ENCODE results near the gene TMEM131.

DNA sequence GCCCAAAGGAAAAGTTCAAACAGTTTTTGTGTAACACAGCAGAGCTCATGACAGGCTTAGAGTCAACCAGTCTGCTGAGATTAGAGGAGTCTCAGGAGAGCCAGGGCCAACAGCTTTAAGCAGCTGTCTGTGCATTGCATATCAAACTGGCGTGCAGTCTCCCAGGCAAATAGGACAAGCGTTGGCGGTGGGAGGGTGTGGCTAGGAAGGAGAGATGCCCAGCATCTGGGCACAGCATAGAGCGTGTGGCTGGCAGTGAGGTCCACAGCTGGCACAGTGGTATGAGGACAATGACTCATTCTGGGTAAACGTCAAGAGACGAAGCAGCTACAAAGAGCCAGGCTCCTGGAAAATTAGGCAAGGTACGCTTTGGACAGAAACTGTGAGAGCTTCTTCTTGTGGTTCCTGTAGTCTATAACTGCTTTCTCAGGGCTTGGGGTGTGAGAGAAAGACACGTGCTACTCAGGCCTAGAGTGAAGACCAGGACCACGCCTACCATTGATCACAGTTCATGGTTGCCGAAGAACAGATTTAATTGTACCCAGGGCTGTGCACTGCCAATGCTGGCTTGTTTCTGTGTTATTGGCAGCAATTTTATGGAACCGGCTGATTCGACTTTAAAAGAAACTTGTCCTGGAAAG, 267.5 kb downstream of the TMEM131 start:
- TF ChIP-seq, protein P1, sequence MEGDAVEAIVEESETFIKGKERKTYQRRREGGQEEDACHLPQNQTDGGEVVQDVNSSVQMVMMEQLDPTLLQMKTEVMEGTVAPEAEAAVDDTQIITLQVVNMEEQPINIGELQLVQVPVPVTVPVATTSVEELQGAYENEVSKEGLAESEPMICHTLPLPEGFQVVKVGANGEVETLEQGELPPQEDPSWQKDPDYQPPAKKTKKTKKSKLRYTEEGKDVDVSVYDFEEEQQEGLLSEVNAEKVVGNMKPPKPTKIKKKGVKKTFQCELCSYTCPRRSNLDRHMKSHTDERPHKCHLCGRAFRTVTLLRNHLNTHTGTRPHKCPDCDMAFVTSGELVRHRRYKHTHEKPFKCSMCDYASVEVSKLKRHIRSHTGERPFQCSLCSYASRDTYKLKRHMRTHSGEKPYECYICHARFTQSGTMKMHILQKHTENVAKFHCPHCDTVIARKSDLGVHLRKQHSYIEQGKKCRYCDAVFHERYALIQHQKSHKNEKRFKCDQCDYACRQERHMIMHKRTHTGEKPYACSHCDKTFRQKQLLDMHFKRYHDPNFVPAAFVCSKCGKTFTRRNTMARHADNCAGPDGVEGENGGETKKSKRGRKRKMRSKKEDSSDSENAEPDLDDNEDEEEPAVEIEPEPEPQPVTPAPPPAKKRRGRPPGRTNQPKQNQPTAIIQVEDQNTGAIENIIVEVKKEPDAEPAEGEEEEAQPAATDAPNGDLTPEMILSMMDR (conservative IDR thresholded peaks at IDR 0.05; ENCODE audit: low read length) = no peak
- TF ChIP-seq EZH2phosphoT487 (IDR thresholded peaks at IDR 0.05; ENCODE audit: borderline replicate concordance, low read depth, low read length) = no peak
